GM12878 (cell line): ENCODE data around the gene EEF2KMT.
"Not testable (repeated sequence)": the region's sequence is repeated elsewhere in the genome, so short reads cannot be mapped to it uniquely, and the experiment has no call there.

Experiments
- BCLAF1 ChIP-seq: fragments of 450-650 bp; IDR thresholded peaks from 2 replicates; pipeline ENCODE4 v1.6.1; 2017; ENCODE audit warnings: antibody characterized with exemption, mild to moderate bottlenecking, moderate library complexity
- CEBPZ ChIP-seq: fragments of 150-350 bp; IDR thresholded peaks from 2 replicates; pipeline ENCODE4 v1.6.1; 2016; ENCODE audit warnings: low read depth, low read length
- CREB1 ChIP-seq: IDR thresholded peaks from 2 replicates; pipeline ENCODE4 v1.6.1; 2012; ENCODE audit warnings: low read depth, mild to moderate bottlenecking, inconsistent platforms
- CTCF ChIP-seq, 3 experiments: IDR thresholded peaks in 2 of 3; conservative IDR thresholded peaks in 1 of 3; 2 replicates each; pipeline ENCODE4 v1.5.1; 2011; ENCODE audit warnings: low read depth in 3 of 3, low read length in 3 of 3, mild to moderate bottlenecking in 3 of 3, control low read depth in 2 of 3, moderate library complexity in 2 of 3, inconsistent platforms in 1 of 3, mixed read lengths in 1 of 3; ENCODE audit not compliant: control insufficient read depth in 2 of 3, insufficient read depth in 1 of 3; ENCODE audit errors: extremely low read depth in 1 of 3
- EP300 ChIP-seq, 2 experiments: fragments of 150-350 bp in 1 of 2; IDR thresholded peaks; 2 replicates each; pipeline ENCODE4 v1.6.1; 2011 to 2012; ENCODE audit warnings: low read depth in 2 of 2, low read length in 2 of 2, borderline replicate concordance in 1 of 2, improper control_type of control experiment in 1 of 2, inconsistent platforms in 1 of 2; ENCODE audit not compliant: control insufficient read depth in 1 of 2
- EZH2 ChIP-seq: IDR thresholded peaks from 2 replicates; pipeline ENCODE4 v1.6.1; 2012; ENCODE audit warnings: low read depth, mild to moderate bottlenecking, control low read depth, inconsistent platforms, low read length, borderline replicate concordance; ENCODE audit not compliant: control insufficient read depth
- NFIC ChIP-seq: IDR thresholded peaks from 2 replicates; pipeline ENCODE4 v1.6.1; 2012; ENCODE audit warnings: low read depth, mild to moderate bottlenecking, inconsistent platforms, low read length, moderate library complexity
- NR2C2 ChIP-seq: IDR thresholded peaks from 2 replicates; pipeline ENCODE4 v1.6.1; 2011; ENCODE audit warnings: borderline replicate concordance, low read depth; ENCODE audit not compliant: control insufficient read depth, insufficient read length
- POLR2AphosphoS5 ChIP-seq: IDR thresholded peaks from 2 replicates; pipeline ENCODE4 v1.6.1; 2011; ENCODE audit warnings: mild to moderate bottlenecking, low read length, inconsistent platforms
- SMC3 ChIP-seq: IDR thresholded peaks from 2 replicates; pipeline ENCODE4 v1.6.1; 2011; ENCODE audit warnings: low read length, improper control_type of control experiment, borderline replicate concordance
- SP1 ChIP-seq: IDR thresholded peaks from one replicate; pipeline ENCODE4 v1.6.1; 2011; ENCODE audit warnings: low read depth, low read length

- TF ChIP-seq POLR2AphosphoS5; BCLAF1; SP1; NR2C2; CTCF (IDR thresholded peaks at IDR 0.05 in 2 of 3, conservative IDR thresholded peaks at IDR 0.05 in 1 of 3; ENCODE audit: control insufficient read depth in 2 of 3, extremely low read depth in 1 of 3, insufficient read depth in 1 of 3, low read depth in 3 of 3, low read length in 3 of 3); NFIC; SMC3; EZH2; CREB1; EP300 (IDR thresholded peaks at IDR 0.05; ENCODE audit: borderline replicate concordance in 1 of 2, control insufficient read depth in 1 of 2, low read depth in 2 of 2, low read length in 2 of 2); CEBPZ: not testable (repeated sequence)
These were observed 16.6 kb downstream of the EEF2KMT start for GRCh38 chr16:5080996-5081395.
